Measurements from ENCODE around the gene APLF. TPM values are rescaled to one million over a fixed set of nuclear protein-coding genes. Genes with fewer than 3 reads are reported as not detected.
A peak's percentile ranks its signal among the peaks of the same experiment; 100 is the strongest.
"Not testable (repeated sequence)": the region's sequence is repeated elsewhere in the genome, so short reads cannot be mapped to it uniquely, and the experiment has no call there.

Gene APLF
- total RNA-seq, 1 donor from 2014 or later, result 11.8 TPM

DNA sequence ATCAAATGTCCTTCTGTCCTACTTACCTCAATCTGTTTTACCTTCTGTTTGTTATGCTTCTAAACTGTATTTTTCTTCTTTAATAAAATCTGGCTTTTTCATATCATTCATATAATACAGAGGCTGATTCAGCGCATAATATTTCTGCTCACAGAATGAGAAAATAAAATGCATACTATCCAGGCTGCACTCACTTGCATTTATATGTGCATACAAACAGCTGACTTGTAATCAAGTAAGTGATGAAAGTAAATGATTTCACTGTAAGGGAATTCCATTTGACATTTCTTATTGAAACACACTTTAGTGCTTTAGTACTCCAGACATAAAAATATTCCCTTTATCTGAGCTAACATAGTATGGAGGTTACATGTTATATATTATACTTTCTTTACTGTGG is 100.7 kb downstream of the APLF start:
- DNase-seq (ENCODE audit: low spot score in 2 of 2) (no peak), FAIRE-seq (no peak)

DNA sequence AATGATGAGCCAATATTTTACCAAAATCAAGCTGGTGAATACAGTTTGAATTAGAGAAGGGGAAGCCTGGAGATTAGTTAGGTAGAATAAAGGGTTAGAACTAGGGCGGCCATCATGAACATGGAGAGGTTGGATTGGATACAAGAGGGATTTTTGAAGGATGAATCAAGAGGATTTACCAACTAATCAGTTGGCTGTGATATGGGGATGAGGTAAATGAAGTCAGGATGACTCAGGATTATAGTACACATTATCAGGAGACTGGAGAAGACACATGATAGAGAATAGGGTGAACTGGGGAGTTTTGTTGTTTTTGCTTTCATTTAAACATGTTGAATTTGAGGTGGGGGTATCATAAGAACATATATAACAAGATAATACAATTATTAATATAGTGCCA is 102.2 kb downstream of the APLF start:
- FAIRE-seq (no peak), DNase-seq (ENCODE audit: low spot score in 2 of 2) (no peak)

DNA sequence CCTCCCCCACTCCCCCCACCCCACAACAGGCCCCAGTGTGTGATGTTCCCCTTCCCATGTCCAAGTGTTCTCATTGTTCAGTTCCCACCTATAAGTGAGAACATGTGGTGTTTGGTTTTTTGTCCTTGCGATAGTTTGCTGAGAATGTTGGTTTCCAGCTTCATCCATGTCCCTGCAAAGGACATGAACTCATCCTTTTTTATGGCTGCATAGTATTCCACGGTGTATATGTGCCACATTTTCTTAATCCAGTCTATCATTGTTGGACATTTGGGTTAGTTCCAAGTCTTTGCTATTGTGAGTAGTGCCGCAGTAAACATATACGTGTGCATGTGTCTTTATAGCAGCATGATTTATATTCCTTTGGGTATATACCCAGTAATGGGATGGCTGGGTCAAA is 103.0 kb downstream of the APLF start:
- DNase-seq (ENCODE audit: low spot score in 2 of 2); FAIRE-seq: not testable (repeated sequence)

DNA sequence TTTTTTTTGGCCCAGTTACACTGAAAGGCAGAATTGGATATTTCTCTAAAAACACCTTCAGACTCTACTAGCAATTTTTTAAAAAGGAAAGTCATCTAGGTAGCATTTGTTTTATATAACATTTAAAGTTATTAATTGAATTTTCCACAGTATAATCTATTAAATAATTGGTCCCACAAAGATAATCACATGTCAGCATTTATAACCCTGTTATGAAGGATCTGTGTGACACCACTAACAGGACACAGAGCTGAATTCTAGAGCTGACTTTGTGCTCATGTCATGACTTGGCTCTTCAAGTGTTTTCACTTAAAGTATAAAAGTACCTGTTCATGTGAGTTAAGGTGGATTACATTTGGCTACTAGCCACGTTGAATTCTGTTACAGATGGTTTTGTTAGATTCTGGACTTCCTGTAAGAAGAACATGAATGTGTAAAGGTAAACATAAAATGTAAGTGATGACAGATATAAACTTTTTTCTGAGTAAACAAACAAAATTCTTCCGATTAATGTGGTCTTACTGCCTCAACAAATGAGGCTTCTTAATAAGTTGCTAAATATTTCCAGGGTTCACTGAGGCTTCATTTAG is 106.9 kb downstream of the APLF start:
- FAIRE-seq (no peak), DNase-seq (ENCODE audit: low spot score in 2 of 2) (no peak)

DNA sequence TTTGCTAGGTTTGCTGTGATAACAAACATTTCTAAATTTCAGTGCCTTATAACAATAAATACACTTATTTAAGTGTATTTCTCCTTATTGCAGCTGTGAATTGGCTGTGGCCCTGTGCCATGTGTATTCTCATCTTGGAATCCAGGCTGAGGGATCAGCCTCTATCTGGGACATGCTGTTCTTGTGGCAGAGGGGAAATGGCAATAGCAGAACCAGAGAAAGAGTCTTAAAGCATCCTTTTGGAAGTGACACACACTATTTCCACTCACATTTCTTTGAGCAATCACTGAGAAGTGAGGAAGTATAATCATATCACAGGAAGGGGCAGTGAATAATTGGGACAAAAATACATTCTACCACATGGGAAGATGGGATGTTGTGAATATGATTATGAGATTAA is 109.8 kb downstream of the APLF start:
- FAIRE-seq (no peak), DNase-seq (ENCODE audit: low spot score in 2 of 2) (no peak)

DNA sequence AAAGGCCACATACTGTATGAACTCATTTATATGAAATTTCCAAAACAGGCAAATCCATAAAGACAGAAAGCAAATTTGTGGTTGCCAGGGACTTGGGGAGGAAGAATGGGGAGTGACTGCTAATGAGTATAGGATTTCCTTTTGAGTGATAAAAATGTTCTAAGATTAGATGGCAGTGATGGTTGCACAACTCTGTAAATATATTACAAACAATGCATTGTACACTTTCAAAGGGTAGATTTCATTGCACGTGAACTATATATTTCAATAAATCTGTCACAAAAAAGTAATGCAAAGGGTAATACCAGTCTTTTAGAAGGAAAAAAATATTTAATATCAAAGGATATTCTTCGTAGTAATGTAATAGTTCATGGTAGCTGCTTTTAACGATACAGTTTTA is 112.3 kb downstream of the APLF start:
- DNase-seq (ENCODE audit: low spot score in 2 of 2) (no peak), FAIRE-seq (no peak)

DNA sequence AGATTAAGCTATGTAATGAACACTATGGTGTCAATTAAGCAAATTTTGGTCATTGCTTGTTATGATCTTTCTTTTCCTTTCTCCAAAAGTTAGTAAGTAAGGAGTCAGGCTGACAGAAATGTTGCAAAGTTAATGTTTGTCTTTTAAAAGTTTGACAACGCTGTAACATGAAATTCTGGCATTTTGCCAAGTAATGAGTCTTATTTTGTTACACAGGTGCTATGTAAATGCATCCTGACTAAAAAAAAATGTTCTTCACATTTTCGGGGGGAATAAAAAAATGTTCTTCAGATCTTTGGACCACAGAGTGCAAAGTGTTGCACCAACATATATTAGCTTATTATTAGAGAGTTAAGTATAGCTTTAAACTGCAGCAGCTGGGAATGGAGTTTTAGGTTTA is 121.2 kb downstream of the APLF start:
- DNase-seq (ENCODE audit: low spot score in 2 of 2) (no peak), FAIRE-seq (no peak)

DNA sequence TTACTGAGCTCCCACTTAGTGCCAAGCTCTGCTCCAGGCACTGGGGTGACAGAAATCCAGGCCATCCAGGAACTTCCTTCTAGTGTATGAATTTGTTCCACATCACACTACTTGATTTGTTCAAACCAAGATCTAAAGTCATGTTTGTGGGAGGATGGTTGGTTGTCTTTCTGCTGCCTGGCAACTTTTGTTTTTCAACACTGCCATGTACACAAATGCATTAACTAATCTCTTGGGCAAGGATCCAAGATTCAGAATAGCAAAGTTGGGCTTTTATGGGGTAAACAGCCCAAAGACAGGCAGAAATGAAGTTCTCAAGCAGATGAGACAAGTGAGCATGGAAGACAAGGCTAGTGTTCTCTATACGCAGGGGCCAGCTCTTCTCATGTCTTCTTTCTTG is 122.6 kb downstream of the APLF start:
- FAIRE-seq (no peak), DNase-seq (ENCODE audit: low spot score in 2 of 2) (no peak)

DNA sequence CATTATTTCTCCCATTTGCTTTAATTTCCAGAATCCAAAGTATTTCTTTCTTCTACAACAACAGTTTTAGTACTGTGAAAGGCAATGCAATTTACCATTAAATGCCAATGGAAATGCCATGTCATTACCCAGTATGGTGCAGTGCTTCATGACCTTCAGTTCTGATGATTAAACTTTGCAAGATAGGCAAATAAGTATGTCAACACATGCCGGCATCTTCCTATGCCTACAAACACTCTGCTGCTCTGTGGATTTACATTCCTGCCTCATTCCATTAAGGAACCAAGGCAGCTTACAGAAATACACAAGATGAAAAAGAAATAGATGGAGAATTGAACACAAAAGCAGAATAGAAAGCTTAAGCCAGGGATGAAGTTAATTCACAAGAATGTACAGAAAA is 123.3 kb downstream of the APLF start:
- DNase-seq (ENCODE audit: low spot score in 2 of 2) (no peak), FAIRE-seq (no peak)

DNA sequence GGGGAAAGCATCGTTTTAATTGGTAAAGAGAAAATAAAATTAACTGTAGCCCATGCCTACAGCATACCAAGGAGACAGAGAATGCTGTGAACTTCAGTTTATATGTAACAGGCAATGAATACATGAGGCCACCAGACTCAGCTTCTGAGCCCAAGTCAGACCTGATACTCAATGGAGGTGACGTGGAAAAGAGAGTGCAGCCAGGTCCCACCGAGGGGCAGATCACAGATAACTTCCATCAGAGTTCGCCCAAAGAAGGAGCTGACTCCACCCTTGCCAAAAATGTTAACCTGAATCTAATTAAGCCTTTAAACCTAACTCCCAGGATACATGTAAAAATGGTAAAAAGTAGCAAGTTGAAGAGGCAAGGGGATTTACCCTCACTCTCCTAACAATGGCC is 123.8 kb downstream of the APLF start:
- FAIRE-seq, result no peak
- no peak for DNase-seq (ENCODE audit: low spot score in 2 of 2)

DNA sequence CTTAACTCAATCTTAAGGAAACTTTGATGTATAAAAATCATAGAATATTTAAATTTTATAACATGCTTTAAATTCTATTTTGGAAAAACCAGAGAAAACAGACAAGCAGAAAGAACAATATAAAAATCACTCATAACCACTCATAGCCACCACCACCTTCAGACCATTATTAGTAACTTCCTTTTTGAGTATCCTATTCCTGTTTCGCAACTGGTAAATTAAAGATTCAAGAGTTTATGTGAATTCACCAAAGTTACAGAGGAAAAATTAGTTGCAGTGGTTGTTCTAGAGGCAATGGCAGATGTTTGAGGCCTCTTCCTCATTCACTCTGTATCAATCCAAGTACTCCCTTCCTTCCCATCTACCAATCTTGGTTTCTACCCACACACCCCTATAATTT is 126.7 kb downstream of the APLF start:
- DNase-seq (ENCODE audit: low spot score in 2 of 2) (no peak), FAIRE-seq (no peak)

DNA sequence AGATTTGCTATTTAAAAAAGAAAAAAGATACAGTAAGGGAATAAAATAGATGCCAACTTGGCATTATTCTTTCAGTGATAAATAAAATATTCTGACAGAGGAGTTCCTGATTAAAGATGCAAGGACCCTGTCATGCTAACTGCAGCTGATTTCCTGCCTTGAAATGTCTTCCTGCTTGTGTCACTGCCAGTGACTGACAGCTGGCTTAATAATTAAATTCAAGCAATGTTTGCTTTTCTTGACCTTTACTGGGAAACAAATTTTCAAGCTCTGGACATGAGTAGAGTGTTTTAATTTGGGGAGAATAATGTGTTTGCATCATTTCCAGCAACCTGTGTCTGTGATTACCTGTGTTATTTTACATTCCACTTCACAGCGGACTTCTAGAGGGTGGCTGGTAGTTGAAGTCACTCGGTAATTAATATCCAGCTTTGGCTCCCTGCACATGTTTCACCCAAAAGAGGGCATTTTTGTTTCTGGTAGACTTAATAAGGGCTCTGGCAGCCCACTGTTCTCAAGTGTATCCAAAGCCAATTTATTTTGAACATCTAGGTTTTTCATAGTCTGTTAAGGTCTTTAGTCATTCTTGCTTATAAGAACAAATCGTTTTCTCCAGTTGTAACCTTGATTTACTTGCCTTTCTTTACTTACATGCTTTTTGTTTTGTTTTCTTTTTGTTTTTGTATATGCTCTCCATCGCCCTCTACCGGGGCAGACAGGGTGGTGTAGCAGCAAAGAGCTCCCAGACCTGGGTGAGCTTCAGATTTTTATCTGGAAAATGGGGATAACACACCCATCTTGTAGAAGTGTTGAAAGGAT is 127.5 kb downstream of the APLF start:
- FAIRE-seq (no peak), DNase-seq (ENCODE audit: low spot score in 2 of 2) (no peak)

DNA sequence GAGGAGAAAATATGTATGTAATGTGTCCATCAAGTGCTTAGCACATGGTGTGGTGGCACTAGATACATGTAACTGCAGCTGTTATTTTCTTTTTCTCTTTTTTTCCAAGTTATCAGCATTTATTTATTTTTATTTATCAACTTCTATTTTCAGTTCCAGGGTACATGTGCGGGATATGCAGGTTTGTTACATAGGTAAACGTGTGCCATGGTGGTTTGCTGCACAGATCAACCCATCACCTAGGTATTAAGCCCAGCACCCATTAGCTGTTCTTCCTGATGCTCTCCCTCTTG is 128.1 kb downstream of the APLF start:
- not testable (repeated sequence) for DNase-seq (ENCODE audit: low spot score in 2 of 2); FAIRE-seq

DNA sequence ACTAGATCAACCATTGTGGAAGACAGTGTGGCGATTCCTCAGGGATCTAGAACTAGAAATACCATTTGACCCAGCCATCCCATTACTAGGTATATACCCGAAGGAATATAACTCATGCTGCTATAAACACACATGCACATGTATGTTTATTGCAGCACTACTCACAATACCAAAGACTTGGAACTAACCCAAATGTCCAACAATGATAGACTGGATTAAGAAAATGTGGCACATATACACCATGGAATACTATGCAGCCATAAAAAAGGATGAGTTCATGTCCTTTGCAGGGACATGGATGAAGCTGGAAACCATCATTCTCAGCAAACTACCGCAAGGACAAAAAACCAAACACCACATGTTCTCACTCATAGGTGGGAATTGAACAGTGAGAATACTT is 133.1 kb downstream of the APLF start:
- FAIRE-seq; DNase-seq (ENCODE audit: low spot score in 2 of 2): not testable (repeated sequence)

DNA sequence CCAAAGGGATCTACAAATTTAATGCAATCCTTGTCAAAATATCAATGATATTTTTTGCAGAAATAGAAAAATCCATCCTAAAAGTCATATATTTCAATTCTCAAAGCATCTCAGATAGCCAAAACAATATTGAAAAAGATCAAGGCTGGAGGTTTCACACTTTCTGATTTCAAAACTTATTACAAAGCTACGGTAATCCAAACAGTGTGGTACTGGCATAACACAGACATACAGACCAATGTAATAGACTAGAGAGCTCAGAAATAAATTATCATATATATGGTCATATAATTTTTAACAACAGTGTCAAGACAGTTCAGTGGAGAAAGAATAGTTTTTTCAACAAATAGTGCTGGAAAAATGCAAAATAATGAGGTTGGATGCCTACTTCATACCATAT is 135.7 kb downstream of the APLF start:
- DNase-seq (ENCODE audit: low spot score in 2 of 2) (no peak), FAIRE-seq (no peak)

DNA sequence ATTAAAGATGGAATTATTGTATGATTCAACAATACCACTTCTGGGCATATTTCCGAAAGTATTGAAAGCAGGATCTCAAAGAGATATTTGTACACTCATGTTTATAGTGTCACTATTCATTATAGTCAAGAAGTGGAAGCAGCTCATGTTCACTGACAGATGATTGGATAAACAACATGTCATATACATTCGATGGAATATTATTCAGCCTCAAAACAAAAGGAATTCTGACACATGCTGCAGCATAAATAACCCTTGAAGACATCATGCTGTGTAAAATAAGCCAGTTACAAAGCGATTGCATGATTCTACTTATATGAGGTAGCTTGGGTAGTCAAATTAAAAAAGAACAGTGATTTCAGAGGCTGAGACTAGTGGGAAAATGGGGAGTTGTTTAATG is 136.7 kb downstream of the APLF start:
- no peak for DNase-seq (ENCODE audit: low spot score in 2 of 2)

DNA sequence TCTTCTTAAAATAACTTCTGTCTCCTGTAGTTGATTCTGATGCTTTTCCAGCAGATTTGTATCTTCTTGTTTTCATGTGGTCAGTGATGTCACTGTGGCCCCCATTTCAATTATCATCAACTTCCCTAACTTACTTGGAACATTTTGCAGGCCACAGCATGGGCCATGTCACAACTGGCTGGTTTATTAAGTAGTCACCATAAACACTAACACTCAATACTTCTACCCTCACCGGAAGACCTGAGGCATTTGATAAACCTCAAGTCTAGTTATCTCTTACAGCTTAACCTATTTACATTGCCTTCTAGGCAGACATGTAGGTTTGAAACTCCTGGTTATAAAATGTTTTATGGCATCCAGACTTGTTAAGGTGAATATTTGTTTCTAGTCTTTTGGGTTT is 138.6 kb downstream of the APLF start:
- DNase-seq (ENCODE audit: low spot score in 2 of 2) (no peak), FAIRE-seq (no peak)

More for the DNA sequence above, 136.7 kb downstream of the APLF start:
- FAIRE-seq, result no peak

DNA sequence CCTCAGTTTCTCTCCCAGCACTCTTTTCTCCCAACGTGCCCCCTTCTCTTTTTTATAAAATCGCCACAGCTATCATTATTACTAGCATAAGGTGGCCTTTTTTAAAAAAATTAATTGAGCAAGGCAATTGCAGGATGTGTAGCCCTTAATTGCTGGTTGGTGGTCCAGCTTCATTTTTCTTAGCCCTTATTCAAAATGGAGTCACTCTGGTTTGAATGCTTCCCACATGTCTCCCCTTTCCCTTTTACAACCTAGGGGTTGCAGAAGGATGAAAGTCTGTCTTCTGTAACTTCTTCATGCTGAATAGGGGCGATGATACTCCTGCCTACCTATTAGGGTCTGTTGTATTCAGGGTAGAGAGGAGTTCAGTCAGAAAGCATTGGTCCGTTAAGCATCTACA is 139.4 kb downstream of the APLF start:
- FAIRE-seq, result no peak
- no peak for DNase-seq (ENCODE audit: low spot score in 2 of 2)

DNA sequence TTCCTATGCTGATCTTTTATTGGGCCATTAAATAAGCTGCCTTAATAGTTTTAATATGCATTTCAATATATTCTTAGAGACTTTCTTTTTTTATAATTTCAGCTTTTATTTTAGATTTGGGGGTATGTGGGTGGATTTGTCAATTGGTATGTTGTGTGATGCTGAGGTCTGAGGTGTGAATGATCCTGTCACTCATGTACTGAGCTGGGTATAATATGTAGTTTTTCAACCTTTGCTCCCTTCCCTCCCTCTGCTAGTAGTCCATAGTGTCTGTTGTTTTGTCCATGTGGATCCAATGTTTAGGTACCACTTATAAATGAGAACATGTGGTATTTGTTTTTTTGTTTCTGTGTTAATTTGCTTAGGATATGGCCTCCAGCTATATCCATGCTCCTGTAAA is 140.5 kb downstream of the APLF start:
- DNase-seq (ENCODE audit: low spot score in 2 of 2), result no peak
- no peak for FAIRE-seq

DNA sequence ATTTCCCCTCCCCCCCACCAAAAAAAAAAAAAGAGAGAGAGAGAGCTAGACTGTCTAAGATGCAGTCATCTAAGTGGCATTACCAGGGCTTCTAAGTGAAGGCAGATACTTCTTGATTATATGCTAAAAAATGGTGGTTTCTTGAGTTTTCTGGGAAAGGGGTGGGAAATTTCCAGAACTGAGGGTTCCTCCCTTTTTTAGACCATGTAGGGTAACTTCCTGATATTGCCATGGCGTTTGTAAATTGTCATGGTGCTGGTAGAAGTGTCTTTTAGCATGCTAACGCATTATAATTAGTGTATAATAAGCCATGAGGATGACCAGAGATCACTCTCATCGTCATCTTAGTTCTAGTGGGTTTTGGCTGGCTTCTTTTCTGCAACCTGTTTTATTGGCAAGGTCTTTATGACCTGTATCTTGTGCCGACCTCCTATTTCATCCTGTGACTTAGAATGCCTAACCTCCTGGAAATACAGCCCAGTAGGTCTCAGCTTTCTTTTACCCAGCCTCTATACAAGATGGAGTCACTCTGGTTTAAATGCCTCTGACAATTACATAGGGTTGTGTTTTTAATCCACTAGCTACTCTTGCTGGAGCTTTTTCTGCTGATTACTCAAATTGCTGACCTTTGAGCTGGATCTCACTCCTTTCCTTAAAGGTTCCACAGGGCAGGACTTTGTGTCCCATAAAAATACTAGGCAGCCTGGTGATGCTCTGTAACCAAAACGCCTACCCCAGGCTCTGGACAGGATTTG is 145.6 kb downstream of the APLF start:
- no peak for FAIRE-seq
- DNase-seq (ENCODE audit: low spot score in 2 of 2), result no peak

DNA sequence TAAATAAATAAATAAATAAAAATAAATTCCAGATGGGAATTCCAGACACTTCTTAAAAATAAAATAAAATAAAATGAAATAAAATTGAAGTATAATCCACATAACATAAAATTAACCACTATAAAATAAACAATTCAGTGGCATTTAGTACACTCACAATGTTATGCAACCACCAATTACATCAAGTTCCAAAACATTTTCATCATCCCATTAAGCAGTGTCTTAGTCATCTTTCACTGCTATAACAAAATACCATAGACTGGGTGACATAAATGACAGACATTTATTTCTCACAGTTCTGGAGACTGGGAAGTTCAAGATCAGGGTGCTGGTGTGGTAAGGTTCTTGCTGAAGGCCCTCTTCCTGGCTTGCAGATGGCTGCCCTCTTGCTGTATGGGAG is 153.4 kb downstream of the APLF start:
- peak; percentile 6 for FAIRE-seq
- no peak for DNase-seq (ENCODE audit: low spot score in 2 of 2)

DNA sequence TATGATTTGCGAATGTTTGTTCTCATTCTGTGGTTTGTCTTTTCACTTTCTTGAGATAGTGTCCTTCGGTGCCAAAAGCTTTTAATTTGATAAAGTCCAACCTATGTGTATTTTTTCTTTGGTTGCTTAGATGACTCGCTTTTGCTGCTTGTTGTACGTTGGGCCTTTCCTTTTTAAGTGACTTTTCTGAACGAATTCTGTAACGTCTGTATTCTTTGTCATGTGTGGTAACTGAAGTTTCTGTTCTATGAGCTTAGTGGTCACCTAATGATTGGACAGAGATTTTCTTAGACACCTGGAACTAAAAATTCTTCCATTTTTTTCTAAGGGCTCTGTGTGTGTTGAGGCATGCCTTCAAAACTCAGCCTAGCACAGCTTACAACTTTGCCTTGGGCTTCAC is 156.4 kb downstream of the APLF start:
- no peak for DNase-seq (ENCODE audit: low spot score in 2 of 2)

More for the DNA sequence above, 156.4 kb downstream of the APLF start:
- FAIRE-seq, result no peak

All from frontal cortex (tissue), 4 donors.